GM19239 (cell line): ENCODE data around the gene DGKI.
A peak's percentile ranks its signal among the peaks of the same experiment; 100 is the strongest.

Source experiments
- DNase-seq: peaks from one replicate; pipeline ENCODE4 v3.0.0; 2011; ENCODE audit warnings: low spot score; ENCODE audit not compliant: insufficient read length
- FAIRE-seq: peaks from 2 replicates; lab custom pipeline; 2011; peaks lifted over from hg19 to GRCh38; lab: Jason Lieb, UNC

The DGKI gene

GRCh38 chr7:137703291-137704010 is 143.3 kb downstream of the DGKI start:
- FAIRE-seq: no peak
- no peak for DNase-seq

- FAIRE-seq: no peak
Observed at GRCh38 chr7:137696988-137697387, 149.8 kb downstream of the DGKI start.

DNA sequence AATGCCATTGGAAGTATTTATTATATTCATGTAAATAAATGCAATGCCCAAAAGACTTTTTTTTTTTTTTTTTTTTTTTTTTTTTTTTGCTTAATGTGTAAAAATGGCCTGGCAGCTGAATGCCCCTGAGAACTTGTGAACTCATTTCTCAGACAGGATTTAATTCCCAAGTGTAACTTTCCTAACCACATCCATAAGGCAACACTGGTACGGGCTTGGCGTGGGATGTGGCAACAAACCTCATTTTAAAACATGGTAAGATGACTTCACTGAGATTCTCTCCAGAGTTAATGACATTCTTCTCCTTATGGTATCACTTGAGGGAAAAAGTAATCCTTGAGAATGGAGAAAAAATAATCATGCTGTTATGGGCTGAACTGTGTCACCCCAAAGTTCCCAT is 150.4 kb downstream of the DGKI start:
- DNase-seq (no peak), FAIRE-seq (no peak)

More at GRCh38 chr7:137696988-137697387, 149.8 kb downstream of the DGKI start:
- no peak for DNase-seq

DNA sequence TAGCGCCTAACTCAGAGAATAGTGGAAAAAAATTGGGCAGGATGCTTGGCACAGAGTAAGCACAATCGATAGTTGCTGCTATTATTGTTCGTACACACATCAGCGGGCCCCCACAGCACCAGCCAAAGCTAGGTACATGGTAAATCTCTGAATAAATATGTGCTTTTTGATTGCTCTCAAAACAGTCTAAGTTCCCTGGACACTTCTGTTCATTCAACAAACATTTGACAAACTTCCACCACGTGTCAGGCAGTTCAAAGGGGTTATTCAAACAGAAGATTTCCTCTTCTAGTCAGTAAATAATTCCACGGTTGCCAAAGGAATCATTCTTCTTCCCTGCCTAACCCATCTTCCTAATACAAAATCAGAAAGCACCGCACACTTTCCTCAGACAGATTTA is 150.8 kb downstream of the DGKI start:
- FAIRE-seq (no peak), DNase-seq (no peak)

DNA sequence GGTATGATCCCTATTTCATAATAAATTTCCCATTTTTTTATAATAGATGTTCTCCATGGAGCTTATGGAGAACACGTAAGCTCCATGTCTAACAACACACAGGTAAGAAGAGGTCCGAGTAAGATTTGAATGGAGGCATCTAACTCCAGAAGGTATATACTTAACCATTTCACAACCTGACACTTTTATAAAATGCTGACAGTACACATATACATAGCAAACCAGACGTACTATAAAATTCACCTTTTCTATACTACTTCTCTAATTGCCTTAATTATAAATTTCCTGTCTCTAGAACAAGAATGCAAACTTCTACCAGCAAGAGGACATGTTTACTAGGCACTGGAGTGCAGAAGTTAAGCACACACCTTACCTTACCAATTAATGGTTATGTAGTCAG is 151.3 kb downstream of the DGKI start:
- no peak for FAIRE-seq

DNA sequence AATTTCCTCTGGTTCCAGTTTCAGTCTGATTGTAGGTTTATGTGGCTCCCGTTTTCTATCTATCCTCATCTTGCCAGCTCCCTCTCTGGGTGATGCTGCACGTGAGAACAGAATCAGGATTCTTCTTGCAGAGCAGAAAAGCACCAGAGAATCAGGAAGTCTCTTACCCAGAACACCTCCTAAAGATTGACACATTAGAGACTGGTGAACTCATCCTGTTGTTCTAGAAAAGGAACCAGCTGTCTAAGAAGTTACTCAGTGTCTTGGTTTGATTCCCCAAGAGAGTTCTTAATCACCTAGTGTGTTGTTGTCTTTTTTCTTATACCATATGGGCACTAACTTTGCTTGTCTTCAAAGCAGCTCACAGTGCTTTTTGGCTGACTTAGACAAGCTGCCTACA is 152.4 kb downstream of the DGKI start:
- no peak for FAIRE-seq
- DNase-seq: peak; percentile 1

More for the DNA sequence above, 151.3 kb downstream of the DGKI start:
- no peak for DNase-seq

DNA sequence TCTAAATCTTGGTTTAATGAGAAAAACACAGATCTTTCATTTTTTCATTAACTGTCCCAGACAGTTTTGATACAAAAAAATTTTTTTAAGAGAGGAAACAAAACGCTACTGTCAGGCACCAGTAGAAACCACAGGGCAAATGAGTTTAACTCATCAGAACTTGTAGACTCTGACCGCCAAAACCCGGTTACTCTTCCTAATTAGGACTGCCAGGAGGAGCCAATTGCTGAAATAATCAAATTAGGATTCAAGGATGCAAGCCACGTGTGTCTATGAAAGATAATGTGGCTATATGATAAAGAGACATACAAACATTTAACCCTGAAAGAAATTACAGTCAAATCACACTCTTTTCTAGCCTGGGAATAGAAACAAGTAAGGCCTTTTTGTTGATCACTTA is 154.4 kb downstream of the DGKI start:
- no peak for DNase-seq
- no peak for FAIRE-seq

DNA sequence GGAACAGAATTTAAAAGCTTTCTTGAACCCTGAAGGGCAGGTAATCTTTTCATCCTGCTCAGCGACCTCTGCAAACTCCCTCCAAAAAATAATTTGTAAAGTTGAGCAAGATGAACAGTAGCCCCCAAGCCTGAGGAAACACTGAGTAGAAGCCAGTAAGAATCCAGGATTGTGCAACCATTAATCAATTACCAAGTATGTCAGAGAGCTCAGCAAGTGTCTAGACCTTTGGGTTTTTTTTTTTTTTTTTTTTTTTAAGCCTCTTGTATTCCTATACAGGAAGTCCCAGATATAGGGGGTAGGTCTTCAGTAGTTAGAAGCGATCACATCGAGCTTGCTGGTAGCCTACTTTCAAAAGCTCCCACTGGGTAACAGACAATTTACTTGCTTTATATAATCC is 155.2 kb downstream of the DGKI start:
- DNase-seq: no peak
- no peak for FAIRE-seq

GRCh38 chr7:137690635-137691034 is 156.1 kb downstream of the DGKI start:
- DNase-seq: no peak
- no peak for FAIRE-seq

DNA sequence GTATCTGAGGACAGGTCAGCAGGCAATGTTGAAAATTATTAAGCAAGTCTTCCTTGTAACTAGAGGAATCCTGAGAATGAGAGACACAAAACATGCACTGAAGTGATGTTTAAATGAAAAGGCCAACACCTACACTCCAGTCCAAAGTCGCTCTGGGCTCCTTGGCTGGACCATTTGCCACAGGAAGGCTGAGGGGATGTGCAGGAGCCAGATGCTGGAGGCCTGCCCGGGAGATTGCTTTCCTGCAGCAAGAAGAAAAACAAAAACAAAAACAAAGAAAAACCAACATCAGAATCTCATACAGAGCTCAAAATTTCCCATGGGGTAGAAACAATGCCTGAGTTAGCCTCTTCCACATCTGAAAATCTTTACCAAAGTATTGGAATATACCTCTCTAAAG is 157.0 kb downstream of the DGKI start:
- FAIRE-seq (no peak), DNase-seq (no peak)

- FAIRE-seq: no peak
- DNase-seq: no peak
Observed at GRCh38 chr7:137687556-137688265, 159.1 kb downstream of the DGKI start.

DNA sequence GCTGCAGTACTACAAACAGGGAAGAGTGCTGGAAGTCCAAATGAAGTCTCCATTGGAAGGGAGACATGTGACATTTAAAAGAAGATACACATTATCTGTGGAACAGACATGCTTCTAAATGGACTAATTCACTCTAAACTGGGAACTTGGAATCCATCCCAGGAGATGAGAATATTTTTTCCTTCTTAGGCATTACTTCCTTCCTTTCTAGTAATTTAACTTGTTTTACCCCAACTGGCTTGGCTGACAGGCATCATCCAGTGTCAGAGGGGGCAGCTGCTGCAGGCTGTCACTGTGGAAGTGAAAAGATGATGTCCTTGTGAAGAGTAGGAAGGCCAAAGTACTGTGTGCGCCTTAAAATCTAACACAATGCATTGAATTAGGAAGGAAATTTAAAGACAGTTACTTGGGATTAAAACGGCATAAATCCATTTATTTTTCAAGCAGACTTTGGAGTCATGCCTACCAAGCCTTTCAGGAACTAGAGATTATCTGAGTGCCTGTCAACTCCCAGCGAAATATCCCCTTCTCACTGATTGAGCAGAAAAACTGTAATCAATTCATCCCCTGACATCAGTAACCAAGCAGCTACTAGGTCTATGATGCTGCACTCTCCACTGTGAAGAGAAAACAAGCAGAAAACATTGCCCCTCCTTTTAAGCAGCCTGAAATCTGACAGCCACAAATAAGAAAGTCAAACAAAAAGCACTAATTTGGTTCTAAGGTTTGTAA is 161.2 kb downstream of the DGKI start:
- DNase-seq (no peak), FAIRE-seq (no peak)

DNA sequence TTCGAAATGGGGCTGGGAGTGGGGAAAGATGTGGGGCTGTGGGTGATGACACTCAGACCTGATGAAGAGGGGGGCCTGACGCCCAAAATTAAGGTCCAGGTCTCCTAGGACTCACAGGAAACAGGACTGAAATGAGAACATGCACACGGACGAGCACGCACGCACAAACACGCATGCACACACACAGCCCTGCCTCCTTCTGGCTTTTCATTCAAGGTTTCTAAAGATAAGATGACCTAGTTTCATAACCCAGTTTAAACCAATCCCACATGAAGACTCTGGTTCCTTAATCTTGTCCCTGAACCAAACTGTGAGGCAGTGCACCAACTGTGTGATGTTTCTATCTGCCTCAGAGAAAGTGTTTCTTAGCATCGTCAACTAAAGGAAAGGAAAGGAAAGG is 162.0 kb downstream of the DGKI start:
- FAIRE-seq (no peak), DNase-seq (no peak)

GRCh38 chr7:137684316-137684715 is 162.5 kb downstream of the DGKI start:
- no peak for FAIRE-seq
- no peak for DNase-seq

GRCh38 chr7:137682596-137682995 is 164.2 kb downstream of the DGKI start:
- no peak for FAIRE-seq
- DNase-seq: no peak

DNA sequence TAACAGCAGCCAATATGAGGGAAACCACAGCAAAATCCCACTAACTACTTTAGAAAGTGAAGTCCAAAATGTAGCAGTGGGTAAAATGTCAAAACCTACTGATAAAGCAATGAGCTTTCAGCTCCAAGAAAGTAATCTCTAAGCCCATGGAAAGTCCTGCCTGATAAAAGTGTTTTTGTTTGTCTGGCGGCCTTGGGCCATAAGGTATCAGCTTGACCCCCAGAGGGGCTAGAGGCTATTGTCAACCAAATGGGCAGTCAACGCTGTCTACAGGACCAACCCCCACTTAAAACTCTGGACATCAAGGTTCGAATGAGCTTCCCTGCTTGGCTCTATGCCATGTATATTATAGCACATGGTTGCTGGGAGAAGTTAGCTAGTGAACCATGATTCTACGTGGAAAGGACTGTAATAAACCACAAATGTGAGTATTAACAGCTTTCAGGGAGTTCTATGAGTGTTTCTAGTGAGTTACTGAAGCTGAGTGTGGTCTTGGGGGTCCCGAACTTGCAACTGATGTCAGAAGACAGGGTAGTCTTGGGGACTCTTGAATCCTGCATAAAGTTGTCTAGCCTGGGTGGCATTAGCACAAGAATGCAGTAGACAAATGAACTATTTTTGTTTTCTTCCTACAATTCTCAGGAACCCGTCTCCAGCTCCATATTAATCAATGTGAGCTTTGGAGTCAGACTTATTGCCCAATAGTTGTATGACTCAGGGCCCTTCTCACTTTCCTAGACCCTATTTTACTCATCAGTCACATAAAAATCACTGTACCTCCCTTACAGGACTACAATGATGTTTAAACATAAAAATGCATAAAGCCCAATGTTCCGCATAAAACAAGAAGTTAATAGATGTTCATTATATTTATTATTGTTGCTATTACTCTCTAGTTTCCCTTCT is 164.9 kb downstream of the DGKI start:
- no peak for DNase-seq
- no peak for FAIRE-seq

DNA sequence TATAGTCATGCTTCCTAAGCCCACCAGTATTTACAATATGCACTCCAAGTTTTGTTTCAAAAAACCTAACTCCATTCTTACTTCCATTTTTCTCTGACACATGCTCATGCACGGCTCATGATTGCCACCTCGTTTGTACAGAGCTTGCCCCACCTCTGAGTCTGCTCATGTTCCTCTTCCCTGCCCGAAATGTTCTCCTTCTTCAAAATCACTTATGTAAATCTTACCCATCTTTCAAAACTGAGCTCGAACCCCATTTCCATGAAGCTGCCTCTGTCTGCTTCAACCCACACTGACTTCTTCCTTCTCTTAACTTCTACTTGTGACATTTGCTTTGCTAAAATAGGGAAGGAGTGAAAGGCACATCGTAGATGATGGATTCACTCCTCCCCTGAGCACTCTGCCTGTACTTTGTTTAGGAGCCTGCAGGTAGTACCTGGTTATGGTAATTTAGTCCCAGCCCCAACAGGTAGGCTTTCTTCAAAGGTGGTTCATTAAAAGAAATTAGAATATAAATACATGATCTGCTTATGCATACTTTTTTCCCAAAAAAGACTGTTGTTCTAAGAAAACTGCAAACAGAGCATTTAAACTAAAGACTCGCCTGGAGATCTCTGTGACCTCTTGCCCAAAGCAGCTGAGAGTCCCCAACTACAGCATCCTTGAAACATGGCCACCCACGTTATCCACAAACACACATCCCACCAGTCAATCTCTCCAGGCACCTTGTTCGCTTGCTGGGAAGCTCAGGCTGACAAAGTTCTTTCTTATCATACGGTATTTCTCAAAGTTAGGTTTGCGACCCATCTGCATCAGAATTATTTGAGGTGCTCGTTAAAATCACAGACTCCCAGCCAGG is 172.0 kb downstream of the DGKI start:
- no peak for FAIRE-seq
- no peak for DNase-seq

DNA sequence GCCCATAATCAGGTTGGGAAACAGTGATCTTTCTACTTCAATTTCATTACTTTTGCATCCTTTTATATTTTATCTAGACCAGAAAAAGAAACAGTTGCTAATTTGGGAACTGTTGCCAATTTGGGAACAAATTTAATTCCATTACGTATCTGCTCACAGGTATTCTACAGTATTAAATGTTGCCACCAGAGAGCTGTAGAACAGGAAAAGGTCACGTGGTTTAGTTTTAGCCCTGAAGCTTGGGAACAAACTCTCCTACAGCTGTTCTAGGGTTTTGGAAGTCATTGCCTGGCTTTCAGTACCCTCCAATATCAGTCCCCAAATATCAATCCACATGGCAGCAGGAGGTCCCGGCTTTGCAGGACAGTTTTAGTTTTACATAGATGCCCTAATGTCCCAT is 172.7 kb downstream of the DGKI start:
- FAIRE-seq: no peak
- no peak for DNase-seq

GRCh38 chr7:137671920-137672319 is 174.9 kb downstream of the DGKI start:
- DNase-seq (no peak), FAIRE-seq (no peak)
